ENCODE measurements around the gene ADK. TPM values are rescaled to one million over a fixed set of nuclear protein-coding genes. Genes with fewer than 3 reads are reported as not detected.

The ADK gene
- total and polyA plus RNA-seq, 2 donors (not counting 3 experiments of a cell fraction or from before 2014, with no cell fraction given): 11.7 to 46.5 TPM

DNA sequence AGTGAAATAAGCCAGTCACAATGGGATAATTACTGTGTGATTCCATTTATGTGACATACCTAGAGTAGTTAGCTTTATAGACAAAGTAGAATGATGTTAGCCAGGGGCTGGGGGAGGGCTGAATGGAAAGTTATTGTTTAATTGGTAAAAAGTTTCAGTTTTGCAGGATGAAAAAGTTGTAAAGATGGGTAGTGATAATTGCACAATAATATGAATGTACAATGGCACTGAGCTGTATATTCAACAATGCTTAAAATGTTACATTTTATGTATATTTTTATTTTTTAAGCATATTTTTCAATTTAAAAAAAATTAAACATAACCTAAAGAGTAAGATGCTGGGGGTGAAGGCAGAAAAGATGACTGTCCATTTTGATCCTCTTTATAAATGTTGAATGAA is 459.3 kb downstream of the ADK start:
- no peaks in the 10 kb centered on the region for H3K9me1 ChIP-seq (replicated peaks; ENCODE audit: control insufficient read depth, extremely low read depth, insufficient read depth, low read length)
- no peak for TF ChIP-seq EZH2 (IDR thresholded peaks at IDR 0.05; ENCODE audit: borderline replicate concordance, low read depth, low read length, severe bottlenecking)
- no peak for TF ChIP-seq MYC (IDR thresholded peaks at IDR 0.05; ENCODE audit: low read depth, low read length)
- TF ChIP-seq GATA2 (IDR thresholded peaks at IDR 0.05; ENCODE audit: insufficient read depth, insufficient read length, low read depth, low read length): no peak
- TF ChIP-seq, protein P1, sequence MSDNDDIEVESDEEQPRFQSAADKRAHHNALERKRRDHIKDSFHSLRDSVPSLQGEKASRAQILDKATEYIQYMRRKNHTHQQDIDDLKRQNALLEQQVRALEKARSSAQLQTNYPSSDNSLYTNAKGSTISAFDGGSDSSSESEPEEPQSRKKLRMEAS (IDR thresholded peaks at IDR 0.05; ENCODE audit: insufficient read depth, insufficient read length): no peak
- TF ChIP-seq, protein P2, sequence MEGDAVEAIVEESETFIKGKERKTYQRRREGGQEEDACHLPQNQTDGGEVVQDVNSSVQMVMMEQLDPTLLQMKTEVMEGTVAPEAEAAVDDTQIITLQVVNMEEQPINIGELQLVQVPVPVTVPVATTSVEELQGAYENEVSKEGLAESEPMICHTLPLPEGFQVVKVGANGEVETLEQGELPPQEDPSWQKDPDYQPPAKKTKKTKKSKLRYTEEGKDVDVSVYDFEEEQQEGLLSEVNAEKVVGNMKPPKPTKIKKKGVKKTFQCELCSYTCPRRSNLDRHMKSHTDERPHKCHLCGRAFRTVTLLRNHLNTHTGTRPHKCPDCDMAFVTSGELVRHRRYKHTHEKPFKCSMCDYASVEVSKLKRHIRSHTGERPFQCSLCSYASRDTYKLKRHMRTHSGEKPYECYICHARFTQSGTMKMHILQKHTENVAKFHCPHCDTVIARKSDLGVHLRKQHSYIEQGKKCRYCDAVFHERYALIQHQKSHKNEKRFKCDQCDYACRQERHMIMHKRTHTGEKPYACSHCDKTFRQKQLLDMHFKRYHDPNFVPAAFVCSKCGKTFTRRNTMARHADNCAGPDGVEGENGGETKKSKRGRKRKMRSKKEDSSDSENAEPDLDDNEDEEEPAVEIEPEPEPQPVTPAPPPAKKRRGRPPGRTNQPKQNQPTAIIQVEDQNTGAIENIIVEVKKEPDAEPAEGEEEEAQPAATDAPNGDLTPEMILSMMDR (IDR thresholded peaks at IDR 0.05; ENCODE audit: extremely low read depth in 1 of 2, insufficient read depth in 1 of 2, low read depth in 1 of 2, low read length in 2 of 2): no peak
- no peak for TF ChIP-seq POLR2AphosphoS5 (IDR thresholded peaks at IDR 0.05; ENCODE audit: insufficient read depth, low read depth, low read length)
- no peak for TF ChIP-seq FOS (IDR thresholded peaks at IDR 0.05; ENCODE audit: borderline replicate concordance, insufficient read depth, low read length)
- no peak for TF ChIP-seq POLR2A (IDR thresholded peaks at IDR 0.05; ENCODE audit: low read depth, low read length)
- no peak for TF ChIP-seq JUN (IDR thresholded peaks at IDR 0.05; ENCODE audit: borderline replicate concordance, insufficient read depth, insufficient read length, low read depth)
- ChIA-PET CTCF (no interaction called here), POLR2A (no interaction called here)
- no peak overlapping the region for H3K27ac ChIP-seq (ENCODE audit: insufficient read depth, low read depth, low read length)
- H4K20me1 ChIP-seq (replicated peaks; ENCODE audit: control insufficient read depth, extremely low read depth, insufficient read depth, low read length): no peaks in the 10 kb centered on the region
- no peak overlapping the region for H2AFZ ChIP-seq (ENCODE audit: low read depth, low read length)
- H3K9ac ChIP-seq (replicated peaks; ENCODE audit: extremely low read depth, insufficient read depth, low read length): no peak overlapping the region
- H3K79me2 ChIP-seq (ENCODE audit: control insufficient read depth, insufficient read depth, low read length): no peaks in the 10 kb centered on the region
- no peaks in the 10 kb centered on the region for H3K9me3 ChIP-seq (replicated peaks; ENCODE audit: control insufficient read depth, insufficient read depth, low read length)
- no peaks in the 10 kb centered on the region for H3K27me3 ChIP-seq (ENCODE audit: control insufficient read depth in 2 of 2, insufficient read depth in 2 of 2, low read length in 2 of 2)
- no peak overlapping the region for H3K4me3 ChIP-seq (replicated peaks in 1 of 3; ENCODE audit: insufficient read depth in 1 of 3, low read depth in 1 of 3, low read length in 3 of 3)
- intact Hi-C loops (cut with micrococcal nuclease) (no loop called here), dilution Hi-C loops (cut with MboI; ENCODE audit: extremely low pct_ligation_motif_present, low sequenced_read_pairs) (no loop called here)
- no TSS peak for BruUV-seq (replicated peaks)
- DNase-seq (ENCODE audit: low read depth, low spot score) (no peak), FAIRE-seq (no peak)
- H3K4me2 ChIP-seq (ENCODE audit: insufficient read depth, low read length): no peak overlapping the region
- no peaks in the 10 kb centered on the region for H3K4me1 ChIP-seq (ENCODE audit: control insufficient read depth, extremely low read depth, insufficient read depth, low read length)
- no peaks in the 10 kb centered on the region for H3K36me3 ChIP-seq (ENCODE audit: control insufficient read depth in 2 of 2, extremely low read depth in 1 of 2, insufficient read depth in 2 of 2, low read length in 2 of 2)

Data from endothelial cell of umbilical vein (primary cell).